GM19025 (cell line): Measurements from ENCODE around the gene GTPBP10.
A peak's percentile ranks its signal among the peaks of the same experiment; 100 is the strongest.
"Not testable (repeated sequence)": the region's sequence is repeated elsewhere in the genome, so short reads cannot be mapped to it uniquely, and the experiment has no call there.

ENCODE experiments used
- ATAC-seq: cut with Tn5 transposase; IDR thresholded peaks from one replicate; pipeline ENCODE4 v1.9.1; 2021; ENCODE audit warnings: mild to moderate bottlenecking, low read depth, moderate library complexity; ENCODE audit not compliant: unreplicated experiment

Gene GTPBP10

GRCh38 chr7:90346336-90347125 is at the start of gene GTPBP10:
TSS of gene GTPBP10 (plus strand) at chr7:90346716. CDS start at chr7:90346742, 26 bp downstream.
- ATAC-seq: peak; percentile 94

- peak; percentile 64 for ATAC-seq
These were observed 48.1 kb upstream of the GTPBP10 start for GRCh38 chr7:90298145-90299038.

- no peak for ATAC-seq
These were observed 43.3 kb upstream of the GTPBP10 start for GRCh38 chr7:90303241-90303640.

- no peak for ATAC-seq
These were observed 36.6 kb upstream of the GTPBP10 start for GRCh38 chr7:90309872-90310271.

- ATAC-seq: no peak
These were observed 35.3 kb upstream of the GTPBP10 start for GRCh38 chr7:90311175-90311574.

- ATAC-seq: no peak
These were observed 33.8 kb upstream of the GTPBP10 start for GRCh38 chr7:90312745-90313144.

GRCh38 chr7:90313907-90314306 is 32.6 kb upstream of the GTPBP10 start:
- no peak for ATAC-seq

- no peak for ATAC-seq
These were observed 26.5 kb upstream of the GTPBP10 start for GRCh38 chr7:90320014-90320413.

- ATAC-seq: no peak
These were observed 26.1 kb upstream of the GTPBP10 start for GRCh38 chr7:90320418-90320800.

GRCh38 chr7:90320801-90321494 is 25.6 kb upstream of the GTPBP10 start, which contains the start of gene FAM237B:
TSS of gene FAM237B (minus strand) at chr7:90321304. CDS start at chr7:90319748, 1,556 bp downstream.
- ATAC-seq: no peak

GRCh38 chr7:90322837-90323236 is 23.7 kb upstream of the GTPBP10 start:
- ATAC-seq: no peak

GRCh38 chr7:90326500-90326899 is 20.0 kb upstream of the GTPBP10 start:
- ATAC-seq: no peak

GRCh38 chr7:90334193-90334843 is 12.2 kb upstream of the GTPBP10 start:
- no peak for ATAC-seq

GRCh38 chr7:90334926-90335325 is 11.6 kb upstream of the GTPBP10 start:
- not testable (repeated sequence) for ATAC-seq

GRCh38 chr7:90337106-90337505 is 9.4 kb upstream of the GTPBP10 start:
- ATAC-seq: no peak

GRCh38 chr7:90345016-90345415 is 1.5 kb upstream of the GTPBP10 start:
- no peak for ATAC-seq

GRCh38 chr7:90345595-90346335 is 751 bp upstream of the GTPBP10 start:
- peak; percentile 8 for ATAC-seq

- ATAC-seq: no peak
These were observed 1.2 kb downstream of the GTPBP10 start for GRCh38 chr7:90347759-90348158.

- ATAC-seq: no peak
These were observed 2.8 kb downstream of the GTPBP10 start for GRCh38 chr7:90349305-90349704.

- ATAC-seq: not testable (repeated sequence)
These were observed 3.5 kb downstream of the GTPBP10 start for GRCh38 chr7:90350032-90350431.
